ENCODE measurements around the gene TEX48. TPM values are rescaled to one million over a fixed set of nuclear protein-coding genes. Genes with fewer than 3 reads are reported as not detected.

The TEX48 gene
- total and polyA plus RNA-seq, 10 of the 15 experiments (the other 5 are each of a cell fraction or from before 2014, with no cell fraction given): not detected

GRCh38 chr9:114719290-114719689 is 37.3 kb upstream of the TEX48 start:
- Histone ChIP-seq H4K20me1 (ENCODE audit: control insufficient read depth, insufficient read depth) (no peaks in the 10 kb centered on the region), H3K36me3 (ENCODE audit: control insufficient read depth in 2 of 2, insufficient read depth in 2 of 2, low read length in 1 of 2) (no peaks in the 10 kb centered on the region), H3K27ac (ENCODE audit: control insufficient read depth, insufficient read depth) (no peak overlapping the region), H3K9me3 (replicated peaks; ENCODE audit: control insufficient read depth, insufficient read depth, low read length) (no peaks in the 10 kb centered on the region; the same call in 1 of the 3 replicates), H3K4me3 (no peak overlapping the region), H2AFZ (ENCODE audit: control insufficient read depth, low read depth, low read length) (no peak overlapping the region), H3K27me3 (replicated peaks in 1 of 2; ENCODE audit: control insufficient read depth in 2 of 2, insufficient read depth in 2 of 2, low read length in 1 of 2) (peaks cover 4 to 10% of the 10 kb centered on the region in 2 experiments), H3K9ac (ENCODE audit: control insufficient read depth, insufficient read depth, low read length) (no peak overlapping the region), H3K4me1 (ENCODE audit: control insufficient read depth, insufficient read depth, low read length) (peaks cover 7% of the 10 kb centered on the region; the same call in 1 of the 2 replicates), H3K79me2 (ENCODE audit: control insufficient read depth, insufficient read depth, low read length) (no peaks in the 10 kb centered on the region), H3K4me2 (ENCODE audit: control insufficient read depth, insufficient read depth) (no peak overlapping the region)
- TF ChIP-seq CHD2 (IDR thresholded peaks at IDR 0.05; ENCODE audit: borderline replicate concordance, low read depth, low read length): no peak
- TF ChIP-seq GATAD2B (conservative IDR thresholded peaks at IDR 0.05; ENCODE audit: low read depth): no peak
- TF ChIP-seq KDM1A (IDR thresholded peaks at IDR 0.05; ENCODE audit: borderline replicate concordance): no peak
- no peak for TF ChIP-seq GABPA (IDR thresholded peaks at IDR 0.05; ENCODE audit: low read depth)
- TF ChIP-seq, protein P1, sequence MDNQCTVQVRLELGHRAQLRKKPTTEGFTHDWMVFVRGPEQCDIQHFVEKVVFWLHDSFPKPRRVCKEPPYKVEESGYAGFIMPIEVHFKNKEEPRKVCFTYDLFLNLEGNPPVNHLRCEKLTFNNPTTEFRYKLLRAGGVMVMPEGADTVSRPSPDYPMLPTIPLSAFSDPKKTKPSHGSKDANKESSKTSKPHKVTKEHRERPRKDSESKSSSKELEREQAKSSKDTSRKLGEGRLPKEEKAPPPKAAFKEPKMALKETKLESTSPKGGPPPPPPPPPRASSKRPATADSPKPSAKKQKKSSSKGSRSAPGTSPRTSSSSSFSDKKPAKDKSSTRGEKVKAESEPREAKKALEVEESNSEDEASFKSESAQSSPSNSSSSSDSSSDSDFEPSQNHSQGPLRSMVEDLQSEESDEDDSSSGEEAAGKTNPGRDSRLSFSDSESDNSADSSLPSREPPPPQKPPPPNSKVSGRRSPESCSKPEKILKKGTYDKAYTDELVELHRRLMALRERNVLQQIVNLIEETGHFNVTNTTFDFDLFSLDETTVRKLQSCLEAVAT (IDR thresholded peaks at IDR 0.05): no peak
- TF ChIP-seq, protein P2, sequence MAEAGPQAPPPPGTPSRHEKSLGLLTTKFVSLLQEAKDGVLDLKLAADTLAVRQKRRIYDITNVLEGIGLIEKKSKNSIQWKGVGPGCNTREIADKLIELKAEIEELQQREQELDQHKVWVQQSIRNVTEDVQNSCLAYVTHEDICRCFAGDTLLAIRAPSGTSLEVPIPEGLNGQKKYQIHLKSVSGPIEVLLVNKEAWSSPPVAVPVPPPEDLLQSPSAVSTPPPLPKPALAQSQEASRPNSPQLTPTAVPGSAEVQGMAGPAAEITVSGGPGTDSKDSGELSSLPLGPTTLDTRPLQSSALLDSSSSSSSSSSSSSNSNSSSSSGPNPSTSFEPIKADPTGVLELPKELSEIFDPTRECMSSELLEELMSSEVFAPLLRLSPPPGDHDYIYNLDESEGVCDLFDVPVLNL (IDR thresholded peaks at IDR 0.05; ENCODE audit: low read depth, low read length): no peak
- TF ChIP-seq IKZF2 (IDR thresholded peaks at IDR 0.05): no peak
- TF ChIP-seq SPI1 (IDR thresholded peaks at IDR 0.05; ENCODE audit: borderline replicate concordance, insufficient read depth, low read depth, low read length): no peak
- TF ChIP-seq FOS (IDR thresholded peaks at IDR 0.05; ENCODE audit: borderline replicate concordance, extremely low read depth, insufficient read length): no peak
- no peak for TF ChIP-seq POLR2A (IDR thresholded peaks at IDR 0.05; ENCODE audit: low read depth, low read length)
- TF ChIP-seq SIX5 (IDR thresholded peaks at IDR 0.05; ENCODE audit: low read depth, low read length, severe bottlenecking): no peak
- TF ChIP-seq KLF5 (IDR thresholded peaks at IDR 0.05; ENCODE audit: partially characterized antibody): no peak
- TF ChIP-seq STAT1 (conservative IDR thresholded peaks at IDR 0.05): no peak
- TF ChIP-seq NRF1 (conservative IDR thresholded peaks at IDR 0.05; ENCODE audit: low read depth, low read length): no peak
- no peak for TF ChIP-seq SUZ12 (IDR thresholded peaks at IDR 0.05; ENCODE audit: unreplicated experiment)
- no peak for TF ChIP-seq ZNF207 (IDR thresholded peaks at IDR 0.05; ENCODE audit: borderline replicate concordance)
- no peak for TF ChIP-seq SUPT20H (IDR thresholded peaks at IDR 0.05; ENCODE audit: borderline replicate concordance, control insufficient read depth, low read depth, low read length)
- no peak for TF ChIP-seq SKIL (IDR thresholded peaks at IDR 0.05; ENCODE audit: low read depth, poor library complexity, severe bottlenecking)
- DNase-seq (ENCODE audit: low read depth, low spot score) (no peak), ATAC-seq (no peak), FAIRE-seq (no peak)
- SMC1A ChIA-PET (ENCODE audit: uncharacterized antibody, unreplicated experiment): no interaction called here
- CTCF ChIA-PET: interaction anchor here (0.5 kb wide), 1 partner anchor 1950 kb away, joined by 4 read pairs; no protein-coding TSS in a partner anchor
- WGBS (ENCODE audit: insufficient coverage, insufficient replicate concordance, low lambda C conversion rate, missing lambda C conversion rate): 13% methylated on average over 4 of the region's 4 CpGs
- in situ Hi-C loops (cut with MboI) (no loop called here), intact Hi-C loops (cut with micrococcal nuclease; ENCODE audit: unreplicated experiment) (no loop called here)
- POLR2A ChIA-PET: no interaction called here
- no TSS peak for BruUV-seq (replicated peaks)
- RAD21 ChIA-PET (ENCODE audit: unreplicated experiment): interaction anchor here (0.7 kb wide), 1 partner anchor 315 kb away, joined by 3 read pairs; no protein-coding TSS in a partner anchor
